ENCODE data around the gene PRSS36. TPM values are rescaled to one million over a fixed set of nuclear protein-coding genes. Genes with fewer than 3 reads are reported as not detected.

Gene PRSS36
- total RNA-seq, 1 donor from 2014 or later = 0.74 TPM

- Mint-ChIP-seq H3K27ac (ENCODE audit: unreplicated experiment) (no peak overlapping the region), H3K4me1 (ENCODE audit: unreplicated experiment) (peaks cover 79% of the 10 kb centered on the region), H3K9me3 (ENCODE audit: unreplicated experiment) (no peaks in the 10 kb centered on the region), H3K27me3 (ENCODE audit: unreplicated experiment) (peaks cover 31% of the 10 kb centered on the region), H3K36me3 (ENCODE audit: low read depth, unreplicated experiment) (peaks cover 96% of the 10 kb centered on the region), H3K4me3 (ENCODE audit: unreplicated experiment) (peak overlapping the region; percentile 64)
- TF ChIP-seq, protein P1, sequence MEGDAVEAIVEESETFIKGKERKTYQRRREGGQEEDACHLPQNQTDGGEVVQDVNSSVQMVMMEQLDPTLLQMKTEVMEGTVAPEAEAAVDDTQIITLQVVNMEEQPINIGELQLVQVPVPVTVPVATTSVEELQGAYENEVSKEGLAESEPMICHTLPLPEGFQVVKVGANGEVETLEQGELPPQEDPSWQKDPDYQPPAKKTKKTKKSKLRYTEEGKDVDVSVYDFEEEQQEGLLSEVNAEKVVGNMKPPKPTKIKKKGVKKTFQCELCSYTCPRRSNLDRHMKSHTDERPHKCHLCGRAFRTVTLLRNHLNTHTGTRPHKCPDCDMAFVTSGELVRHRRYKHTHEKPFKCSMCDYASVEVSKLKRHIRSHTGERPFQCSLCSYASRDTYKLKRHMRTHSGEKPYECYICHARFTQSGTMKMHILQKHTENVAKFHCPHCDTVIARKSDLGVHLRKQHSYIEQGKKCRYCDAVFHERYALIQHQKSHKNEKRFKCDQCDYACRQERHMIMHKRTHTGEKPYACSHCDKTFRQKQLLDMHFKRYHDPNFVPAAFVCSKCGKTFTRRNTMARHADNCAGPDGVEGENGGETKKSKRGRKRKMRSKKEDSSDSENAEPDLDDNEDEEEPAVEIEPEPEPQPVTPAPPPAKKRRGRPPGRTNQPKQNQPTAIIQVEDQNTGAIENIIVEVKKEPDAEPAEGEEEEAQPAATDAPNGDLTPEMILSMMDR (IDR thresholded peaks at IDR 0.05; ENCODE audit: unreplicated experiment) = no peak
- no peak for DNase-seq (ENCODE audit: low spot score)
Observed at GRCh38 chr16:31186930-31187807, 37.3 kb upstream of the PRSS36 start.

DNA sequence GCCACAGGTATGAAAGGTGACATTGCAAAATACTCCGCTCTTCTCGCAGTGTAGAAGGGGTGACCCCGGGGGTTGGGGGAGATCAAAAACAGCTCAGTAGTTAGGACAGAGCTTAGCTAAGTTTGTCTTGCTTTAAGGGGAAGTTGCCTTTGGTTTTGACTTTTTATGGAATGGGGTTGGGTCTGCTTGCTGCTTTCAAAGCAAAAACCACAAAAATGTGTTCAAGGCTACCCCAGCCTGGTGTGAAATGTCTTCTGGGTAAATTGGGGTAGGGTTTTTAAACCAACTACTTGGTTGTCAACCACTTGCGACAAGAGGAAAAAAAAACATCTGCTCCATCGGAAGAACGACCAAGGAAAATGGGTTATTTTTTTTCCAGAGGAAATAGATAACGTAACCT lies 36.3 kb upstream of the PRSS36 start:
- no peaks in the 10 kb centered on the region for H3K9me3 Mint-ChIP-seq (ENCODE audit: unreplicated experiment)
- H3K4me3 Mint-ChIP-seq (ENCODE audit: unreplicated experiment) = peak overlapping the region; percentile 64
- H3K27ac Mint-ChIP-seq (ENCODE audit: unreplicated experiment) = peak overlapping the region; percentile 1
- TF ChIP-seq, protein P1 (IDR thresholded peaks at IDR 0.05; ENCODE audit: unreplicated experiment) = no peak
- peaks cover 34% of the 10 kb centered on the region for H3K27me3 Mint-ChIP-seq (ENCODE audit: unreplicated experiment)
- H3K36me3 Mint-ChIP-seq (ENCODE audit: low read depth, unreplicated experiment) = peaks cover 92% of the 10 kb centered on the region
- DNase-seq (ENCODE audit: low spot score) = no peak
- H3K4me1 Mint-ChIP-seq (ENCODE audit: unreplicated experiment) = peaks cover 81% of the 10 kb centered on the region

- Mint-ChIP-seq H3K4me3 (ENCODE audit: unreplicated experiment) (peak overlapping the region; percentile 87), H3K4me1 (ENCODE audit: unreplicated experiment) (peaks cover 75% of the 10 kb centered on the region), H3K27me3 (ENCODE audit: unreplicated experiment) (peaks cover 35% of the 10 kb centered on the region), H3K27ac (ENCODE audit: unreplicated experiment) (peak overlapping the region; percentile 36), H3K36me3 (ENCODE audit: low read depth, unreplicated experiment) (peaks cover 87% of the 10 kb centered on the region), H3K9me3 (ENCODE audit: unreplicated experiment) (no peaks in the 10 kb centered on the region)
- no peak for DNase-seq (ENCODE audit: low spot score)
- TF ChIP-seq, protein P1 (IDR thresholded peaks at IDR 0.05; ENCODE audit: unreplicated experiment) = no peak
Observed at GRCh38 chr16:31185339-31185738, 35.5 kb upstream of the PRSS36 start.

DNA sequence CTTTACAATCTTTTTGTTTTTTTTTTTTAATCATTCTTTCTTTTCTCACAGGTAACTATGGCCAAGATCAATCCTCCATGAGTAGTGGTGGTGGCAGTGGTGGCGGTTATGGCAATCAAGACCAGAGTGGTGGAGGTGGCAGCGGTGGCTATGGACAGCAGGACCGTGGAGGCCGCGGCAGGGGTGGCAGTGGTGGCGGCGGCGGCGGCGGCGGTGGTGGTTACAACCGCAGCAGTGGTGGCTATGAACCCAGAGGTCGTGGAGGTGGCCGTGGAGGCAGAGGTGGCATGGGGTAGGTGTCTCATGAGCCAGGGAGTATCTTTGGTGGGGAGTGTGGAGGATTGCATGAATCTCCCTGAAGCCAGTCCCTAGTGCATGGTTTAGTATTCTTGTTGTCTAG lies 35.0 kb upstream of the PRSS36 start:
- TF ChIP-seq, protein P1 (IDR thresholded peaks at IDR 0.05; ENCODE audit: unreplicated experiment) = no peak
- Mint-ChIP-seq H3K27ac (ENCODE audit: unreplicated experiment) (peak overlapping the region; percentile 77), H3K27me3 (ENCODE audit: unreplicated experiment) (peaks cover 34% of the 10 kb centered on the region), H3K4me3 (ENCODE audit: unreplicated experiment) (peak overlapping the region; percentile 87), H3K9me3 (ENCODE audit: unreplicated experiment) (no peaks in the 10 kb centered on the region), H3K4me1 (ENCODE audit: unreplicated experiment) (peaks cover 71% of the 10 kb centered on the region), H3K36me3 (ENCODE audit: low read depth, unreplicated experiment) (peaks cover 82% of the 10 kb centered on the region)
- no peak for DNase-seq (ENCODE audit: low spot score)

All from endothelial cell (in vitro differentiated cells).